Uterus (tissue), 2 donors: ENCODE data around the gene C1QL1.

ENCODE experiments used
- CTCF ChIP-seq, 4 experiments: fragments of 200-600 bp in 2 of 4; fragments of 450-650 bp in 2 of 4; sonication (generic) in 2 of 4; IDR thresholded peaks; one replicate each; pipeline ENCODE4 v1.5.1; 2016 to 2019; ENCODE audit warnings: antibody characterized with exemption in 4 of 4, mild to moderate bottlenecking in 2 of 4, moderate library complexity in 1 of 4
- POLR2A ChIP-seq, 2 donors: fragments of 450-650 bp; IDR thresholded peaks; one replicate each; pipeline ENCODE4 v1.6.1; 2016; ENCODE audit warnings: antibody characterized with exemption in 2 of 2, mild to moderate bottlenecking in 1 of 2, moderate library complexity in 1 of 2

GRCh38 chr17:44995436-44996001 is 27.4 kb upstream of the C1QL1 start:
- TF ChIP-seq POLR2A (IDR thresholded peaks at IDR 0.05) (no peak), CTCF (IDR thresholded peaks at IDR 0.05) (no peak)
